Right atrium auricular region (tissue), 2 donors: Measurements from ENCODE around the gene EDRF1. TPM values are rescaled to one million over a fixed set of nuclear protein-coding genes. Genes with fewer than 3 reads are reported as not detected.

ENCODE experiments used
- DNase-seq: peaks from one replicate; pipeline ENCODE4 v3.0.0-alpha.2; 2019; ENCODE audit warnings: low spot score
- H3K27ac ChIP-seq, 2 donors: fragments of 200-600 bp; sonication (generic); 1 replicate in 1 of 2; 2 replicates in 1 of 2; pipeline ENCODE4 v1.5.1; 2016 to 2019
- H3K27me3 ChIP-seq, 2 donors: fragments of 200-600 bp; sonication (generic); one replicate each; pipeline versions ENCODE4 v1.5.1 to v1.6.0; 2017 to 2019
- H3K36me3 ChIP-seq: fragments of 200-600 bp; sonication (generic); one replicate; pipeline ENCODE4 v1.5.1; 2016
- H3K4me1 ChIP-seq, 2 donors: fragments of 200-600 bp; sonication (generic); one replicate each; pipeline versions ENCODE4 v1.5.1 to v1.6.0; 2017 to 2019
- H3K4me3 ChIP-seq, 2 donors: fragments of 200-600 bp; sonication (generic); 1 replicate in 1 of 2; 2 replicates in 1 of 2; pipeline ENCODE4 v1.5.1; 2017 to 2019; ENCODE audit warnings: mild to moderate bottlenecking in 1 of 2, moderate library complexity in 1 of 2
- H3K9me3 ChIP-seq, 2 donors: fragments of 200-600 bp; sonication (generic); one replicate each; pipeline ENCODE4 v1.5.1; 2019
- total RNA-seq, 2 donors: library from RNA; depleted of rRNA; stranded (reverse); fragments of >200 nt; gene quantifications; one replicate each; pipeline ENCODE4 v1.1.0, GENCODE V29; 2016
- TF ChIP-seq, protein P1 (sequence below), 2 donors: fragments of 200-600 bp; sonication (generic); IDR thresholded peaks; one replicate each; pipeline ENCODE4 v1.5.1; 2019; ENCODE audit warnings: antibody characterized with exemption in 2 of 2

EDRF1 gene
- total RNA-seq, 2 donors from 2014 or later, result 11.4 to 11.5 TPM

DNA sequence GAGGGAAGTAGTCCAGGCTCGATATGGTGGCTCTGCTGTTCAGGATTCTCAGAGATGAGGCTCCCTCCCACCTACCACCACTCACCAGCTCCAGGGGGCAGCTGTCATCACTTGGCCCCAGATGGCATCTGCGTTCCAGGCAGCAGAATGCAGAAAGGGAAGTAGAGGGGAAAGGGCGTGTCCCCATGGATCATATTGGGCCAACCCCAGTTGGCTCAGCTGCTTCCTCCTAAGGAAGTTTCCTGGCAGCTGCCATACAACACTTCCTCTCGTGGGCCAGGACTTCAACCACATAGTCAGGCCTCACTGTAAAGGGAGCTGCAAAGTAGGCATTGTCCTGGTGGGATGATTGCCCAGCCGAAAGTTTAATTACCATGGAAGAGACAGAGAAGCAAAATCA lies 34.9 kb upstream of the EDRF1 start:
- Histone ChIP-seq H3K9me3 (no peaks in the 10 kb centered on the region), H3K27me3 (no peaks in the 10 kb centered on the region), H3K27ac (no peak overlapping the region), H3K36me3 (no peaks in the 10 kb centered on the region), H3K4me1 (no peaks in the 10 kb centered on the region), H3K4me3 (no peak overlapping the region)
- TF ChIP-seq, protein P1, sequence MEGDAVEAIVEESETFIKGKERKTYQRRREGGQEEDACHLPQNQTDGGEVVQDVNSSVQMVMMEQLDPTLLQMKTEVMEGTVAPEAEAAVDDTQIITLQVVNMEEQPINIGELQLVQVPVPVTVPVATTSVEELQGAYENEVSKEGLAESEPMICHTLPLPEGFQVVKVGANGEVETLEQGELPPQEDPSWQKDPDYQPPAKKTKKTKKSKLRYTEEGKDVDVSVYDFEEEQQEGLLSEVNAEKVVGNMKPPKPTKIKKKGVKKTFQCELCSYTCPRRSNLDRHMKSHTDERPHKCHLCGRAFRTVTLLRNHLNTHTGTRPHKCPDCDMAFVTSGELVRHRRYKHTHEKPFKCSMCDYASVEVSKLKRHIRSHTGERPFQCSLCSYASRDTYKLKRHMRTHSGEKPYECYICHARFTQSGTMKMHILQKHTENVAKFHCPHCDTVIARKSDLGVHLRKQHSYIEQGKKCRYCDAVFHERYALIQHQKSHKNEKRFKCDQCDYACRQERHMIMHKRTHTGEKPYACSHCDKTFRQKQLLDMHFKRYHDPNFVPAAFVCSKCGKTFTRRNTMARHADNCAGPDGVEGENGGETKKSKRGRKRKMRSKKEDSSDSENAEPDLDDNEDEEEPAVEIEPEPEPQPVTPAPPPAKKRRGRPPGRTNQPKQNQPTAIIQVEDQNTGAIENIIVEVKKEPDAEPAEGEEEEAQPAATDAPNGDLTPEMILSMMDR (IDR thresholded peaks at IDR 0.05), result no peak
- no peak for DNase-seq

DNA sequence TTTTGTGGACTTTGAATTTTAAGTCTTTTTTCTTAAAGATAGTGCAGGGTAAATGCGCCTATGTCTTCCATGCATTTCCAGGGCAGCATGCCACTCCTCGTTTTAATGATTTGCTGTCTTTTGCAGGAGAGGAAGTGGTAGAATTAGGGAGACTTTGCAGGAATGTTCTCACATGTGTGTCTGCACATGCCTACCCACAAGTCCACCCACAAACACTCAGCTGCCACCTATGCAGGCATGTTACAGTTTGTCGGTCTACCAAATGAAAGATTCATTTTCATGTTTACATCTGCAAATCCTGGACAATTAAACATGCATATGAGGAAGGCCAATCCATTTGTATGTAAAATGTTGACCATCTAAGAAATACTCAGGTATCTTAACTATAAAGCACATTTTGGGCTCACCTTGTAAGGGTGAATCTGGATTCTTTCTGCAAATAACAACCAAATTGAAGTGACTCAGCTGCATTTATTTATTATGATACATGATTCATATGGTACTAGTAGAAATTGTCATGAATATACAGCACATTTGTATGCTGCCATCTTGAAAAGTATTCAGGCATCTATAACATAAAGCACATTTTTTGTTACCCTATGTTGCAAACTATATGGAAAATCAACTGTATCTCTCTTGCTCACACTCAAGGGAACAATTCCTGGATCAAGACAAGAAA lies 31.9 kb upstream of the EDRF1 start:
- no peaks in the 10 kb centered on the region for H3K4me1 ChIP-seq
- H3K4me3 ChIP-seq, result no peak overlapping the region
- H3K36me3 ChIP-seq, result no peaks in the 10 kb centered on the region
- H3K9me3 ChIP-seq, result no peaks in the 10 kb centered on the region
- TF ChIP-seq, protein P1 (IDR thresholded peaks at IDR 0.05), result no peak
- H3K27me3 ChIP-seq, result no peaks in the 10 kb centered on the region
- no peak overlapping the region for H3K27ac ChIP-seq
- no peak for DNase-seq

DNA sequence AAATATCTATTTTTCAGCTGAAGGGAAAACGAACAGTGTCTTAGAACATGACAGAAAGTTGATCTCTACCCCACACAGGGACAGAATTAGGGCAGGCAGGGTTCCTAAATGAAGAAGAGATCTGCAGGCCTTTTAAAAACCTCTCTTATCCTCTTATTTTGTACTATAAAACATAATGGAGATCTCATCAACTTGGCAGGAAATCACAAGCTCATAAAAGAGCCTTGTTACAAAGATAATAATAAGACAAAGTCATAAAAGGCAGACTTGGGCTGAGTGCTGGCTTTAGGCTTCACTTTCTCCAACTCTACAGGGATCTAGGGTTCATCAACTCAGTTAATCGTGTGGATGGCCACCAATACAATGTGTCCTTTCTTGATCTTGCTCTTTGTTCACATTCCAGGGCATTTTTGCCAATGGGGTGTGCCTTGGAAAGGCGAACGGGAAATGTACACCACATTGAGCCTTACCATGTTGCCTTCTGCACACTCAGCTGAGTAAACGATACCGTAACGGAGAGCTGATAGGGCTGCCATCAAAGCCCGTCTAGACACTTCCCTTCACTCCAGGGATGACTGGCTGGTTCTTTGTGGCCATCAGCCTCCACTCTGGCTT lies 29.4 kb upstream of the EDRF1 start:
- DNase-seq, result no peak
- H3K27ac ChIP-seq, result no peak overlapping the region
- TF ChIP-seq, protein P1 (IDR thresholded peaks at IDR 0.05), result no peak
- no peaks in the 10 kb centered on the region for H3K4me1 ChIP-seq
- H3K4me3 ChIP-seq, result no peak overlapping the region
- H3K27me3 ChIP-seq, result no peaks in the 10 kb centered on the region
- no peaks in the 10 kb centered on the region for H3K9me3 ChIP-seq
- no peaks in the 10 kb centered on the region for H3K36me3 ChIP-seq

DNA sequence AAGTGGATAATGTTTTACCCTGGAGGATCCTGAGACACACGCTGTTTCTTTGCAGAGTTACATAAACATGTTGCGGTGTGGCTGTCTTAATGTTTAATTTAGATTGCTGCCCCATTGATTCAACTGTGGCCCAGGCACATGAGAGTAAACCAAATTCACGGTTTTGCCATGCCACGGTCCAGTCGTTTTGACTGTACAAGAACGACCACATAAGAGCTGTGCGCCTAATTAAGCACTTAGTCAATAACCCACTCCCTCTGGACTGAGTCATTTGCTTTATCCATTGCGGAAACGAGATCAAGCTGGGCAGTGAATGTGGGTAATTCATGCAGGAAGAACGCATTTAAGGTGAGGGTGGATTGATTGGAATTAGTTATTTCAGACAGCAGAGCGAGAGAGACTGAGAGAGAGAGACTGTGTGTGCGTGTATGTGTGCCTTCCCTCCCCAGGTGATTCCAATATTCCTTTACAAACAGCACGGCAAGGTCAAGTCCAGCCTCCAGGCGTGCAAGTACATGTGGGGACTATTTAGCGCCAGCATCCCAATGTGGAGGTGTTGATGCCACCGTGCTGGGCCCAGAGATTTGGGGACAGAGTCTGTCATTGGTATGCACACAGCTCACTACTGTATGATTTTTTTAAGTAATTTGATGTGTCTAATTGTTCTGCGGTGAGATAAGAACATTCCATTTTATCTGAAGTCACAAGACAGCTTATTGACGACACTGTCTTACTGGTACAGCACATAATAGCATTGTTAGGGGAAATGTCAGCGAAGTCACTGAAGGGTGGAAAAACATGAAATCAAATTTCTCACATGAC lies 28.1 kb upstream of the EDRF1 start:
- H3K4me3 ChIP-seq, result no peak overlapping the region
- H3K9me3 ChIP-seq, result no peaks in the 10 kb centered on the region
- TF ChIP-seq, protein P1 (IDR thresholded peaks at IDR 0.05), result no peak
- no peaks in the 10 kb centered on the region for H3K27me3 ChIP-seq
- no peaks in the 10 kb centered on the region for H3K36me3 ChIP-seq
- no peaks in the 10 kb centered on the region for H3K4me1 ChIP-seq
- no peak for DNase-seq
- no peak overlapping the region for H3K27ac ChIP-seq

DNA sequence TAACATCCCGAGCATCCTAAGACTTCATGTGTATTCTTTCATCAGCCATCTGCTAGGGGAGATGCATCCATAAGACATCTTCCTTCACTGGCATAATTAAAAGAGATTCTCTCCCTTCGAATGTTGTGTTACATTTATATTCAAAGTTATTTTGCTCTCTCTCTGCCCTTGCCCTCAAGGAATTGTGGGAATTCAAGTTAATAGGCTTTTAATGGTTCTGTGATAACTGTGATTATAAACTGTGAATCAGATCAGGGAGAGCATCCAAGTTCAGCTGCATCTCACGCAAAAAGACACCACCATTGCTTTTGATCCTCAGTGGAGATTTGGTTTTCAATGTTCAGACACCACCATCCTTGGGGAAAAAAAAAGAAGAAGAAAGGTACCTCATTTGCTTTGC lies 27.3 kb upstream of the EDRF1 start:
- H3K9me3 ChIP-seq, result no peaks in the 10 kb centered on the region
- no peaks in the 10 kb centered on the region for H3K36me3 ChIP-seq
- H3K27me3 ChIP-seq, result no peaks in the 10 kb centered on the region
- DNase-seq, result no peak
- H3K4me1 ChIP-seq, result no peaks in the 10 kb centered on the region
- H3K27ac ChIP-seq, result no peak overlapping the region
- TF ChIP-seq, protein P1 (IDR thresholded peaks at IDR 0.05), result no peak
- H3K4me3 ChIP-seq, result no peak overlapping the region
